A549 treated with CORT108297 at 1 μM for 4 hours (cell line): ENCODE data around the gene TIAM2. TPM values are rescaled to one million over a fixed set of nuclear protein-coding genes. Genes with fewer than 3 reads are reported as not detected.

Source experiments
- total RNA-seq: library from RNA; stranded (reverse); fragments of 200-300 nt; extraction: Qiagen RNA extraction; gene quantifications from 5 replicates; pipeline ENCODE4 v1.2.3, GENCODE V29; 2022

Gene TIAM2
- 2.1 to 3.5 TPM (median 2.9 TPM) in 5 replicates for total RNA-seq

GRCh38 chr6:154995254-154996015, at the start of gene TIAM2:
Gene TIAM2, plus strand, starts transcription at chr6:154995315. Its CDS starts 133,909 bp downstream, at chr6:155129224.

GRCh38 chr6:155263373-155264063, 268.4 kb downstream of the TIAM2 start, which contains the start of gene CLDN20:
Gene CLDN20, plus strand, starts transcription at chr6:155264013. Its CDS starts 11,707 bp downstream, at chr6:155275720.

